ENCODE data around the gene NOP9. TPM values are rescaled to one million over a fixed set of nuclear protein-coding genes. Genes with fewer than 3 reads are reported as not detected.

The NOP9 gene
- total RNA-seq, 1 donor from 2014 or later = 17.1 TPM

DNA sequence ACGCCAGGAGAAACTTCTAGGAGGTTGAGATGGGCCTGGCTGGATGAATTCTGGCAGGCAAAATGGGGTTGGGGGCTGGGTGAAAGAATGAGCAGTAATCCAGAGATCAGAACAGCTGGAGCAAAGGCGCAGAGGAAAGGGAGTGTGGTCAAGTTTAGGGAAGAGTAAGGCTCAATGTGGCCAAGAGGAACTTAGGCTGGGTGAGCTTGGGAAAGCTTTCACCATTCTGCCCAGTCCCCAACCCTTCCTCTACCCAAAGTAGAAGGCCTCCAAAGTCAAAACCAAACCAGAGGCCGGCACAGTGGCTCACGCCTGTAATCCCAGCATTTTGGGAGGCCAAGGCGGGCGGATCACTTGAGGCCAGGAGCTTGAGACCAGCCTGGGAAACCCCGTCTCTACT is 18.0 kb upstream of the NOP9 start:
- TF ChIP-seq, protein P1, sequence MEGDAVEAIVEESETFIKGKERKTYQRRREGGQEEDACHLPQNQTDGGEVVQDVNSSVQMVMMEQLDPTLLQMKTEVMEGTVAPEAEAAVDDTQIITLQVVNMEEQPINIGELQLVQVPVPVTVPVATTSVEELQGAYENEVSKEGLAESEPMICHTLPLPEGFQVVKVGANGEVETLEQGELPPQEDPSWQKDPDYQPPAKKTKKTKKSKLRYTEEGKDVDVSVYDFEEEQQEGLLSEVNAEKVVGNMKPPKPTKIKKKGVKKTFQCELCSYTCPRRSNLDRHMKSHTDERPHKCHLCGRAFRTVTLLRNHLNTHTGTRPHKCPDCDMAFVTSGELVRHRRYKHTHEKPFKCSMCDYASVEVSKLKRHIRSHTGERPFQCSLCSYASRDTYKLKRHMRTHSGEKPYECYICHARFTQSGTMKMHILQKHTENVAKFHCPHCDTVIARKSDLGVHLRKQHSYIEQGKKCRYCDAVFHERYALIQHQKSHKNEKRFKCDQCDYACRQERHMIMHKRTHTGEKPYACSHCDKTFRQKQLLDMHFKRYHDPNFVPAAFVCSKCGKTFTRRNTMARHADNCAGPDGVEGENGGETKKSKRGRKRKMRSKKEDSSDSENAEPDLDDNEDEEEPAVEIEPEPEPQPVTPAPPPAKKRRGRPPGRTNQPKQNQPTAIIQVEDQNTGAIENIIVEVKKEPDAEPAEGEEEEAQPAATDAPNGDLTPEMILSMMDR (conservative IDR thresholded peaks at IDR 0.05; ENCODE audit: low read depth, low read length) = no peak
- no peak for DNase-seq (ENCODE audit: low read depth)
- no peak overlapping the region for H3K4me3 ChIP-seq (ENCODE audit: low read depth, low read length)

DNA sequence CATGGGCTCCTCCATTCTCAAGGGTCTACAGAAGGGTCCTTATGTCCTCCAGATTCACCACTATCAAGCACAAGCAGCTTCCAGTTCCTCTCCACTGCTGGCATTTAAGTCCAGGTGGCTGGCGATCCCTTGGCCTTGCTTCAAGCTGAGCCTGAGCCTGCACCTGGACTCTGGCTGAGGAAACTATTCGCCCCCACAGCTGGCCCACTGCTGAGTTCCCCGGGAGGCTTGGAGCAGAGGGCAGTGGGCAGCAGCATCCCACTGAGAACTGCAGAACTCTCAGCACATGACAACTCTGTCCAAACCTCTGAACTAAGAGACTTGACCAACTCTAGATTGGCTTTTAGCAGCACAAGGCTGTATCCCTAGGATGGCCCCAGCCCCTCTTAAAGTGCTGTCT is 16.9 kb upstream of the NOP9 start:
- DNase-seq (ENCODE audit: low read depth) = no peak
- TF ChIP-seq, protein P1 (conservative IDR thresholded peaks at IDR 0.05; ENCODE audit: low read depth, low read length) = no peak

DNA sequence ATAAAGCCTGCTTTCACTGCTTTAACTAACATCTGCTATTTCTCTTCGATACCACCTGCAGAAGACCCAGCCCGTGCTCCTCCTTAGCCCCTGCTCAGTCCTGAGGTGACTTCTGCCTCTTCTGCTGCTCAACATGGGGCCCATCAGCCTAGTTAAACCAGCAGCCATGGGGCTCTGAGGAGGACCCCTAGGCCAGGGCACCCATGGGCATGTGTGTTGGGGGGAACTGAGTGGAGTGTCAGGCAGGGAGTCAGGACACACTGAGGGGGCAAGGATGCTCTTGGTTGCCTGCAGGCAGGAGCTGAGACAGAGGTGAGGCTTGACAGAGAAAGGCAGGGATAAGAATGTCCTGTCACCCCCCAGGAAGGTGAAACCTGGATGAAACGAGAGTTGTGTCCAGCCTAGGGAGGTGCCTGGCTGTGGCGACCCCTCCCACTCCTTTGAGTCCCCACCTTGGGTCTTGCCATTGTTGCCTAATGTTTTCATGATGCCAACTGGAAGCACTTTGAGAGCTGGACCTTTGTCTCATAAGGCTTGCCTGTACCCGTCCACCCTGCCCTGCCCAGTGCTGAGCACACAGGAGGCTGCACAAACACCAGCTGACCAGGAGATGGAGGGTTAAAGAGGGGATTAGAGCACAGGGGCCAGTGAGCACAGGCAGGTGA is 15.7 kb upstream of the NOP9 start:
- TF ChIP-seq, protein P1 (conservative IDR thresholded peaks at IDR 0.05; ENCODE audit: low read depth, low read length) = no peak
- no peak for DNase-seq (ENCODE audit: low read depth)

More for the DNA sequence above, 16.9 kb upstream of the NOP9 start:
- no peak overlapping the region for H3K4me3 ChIP-seq (ENCODE audit: low read depth, low read length)

DNA sequence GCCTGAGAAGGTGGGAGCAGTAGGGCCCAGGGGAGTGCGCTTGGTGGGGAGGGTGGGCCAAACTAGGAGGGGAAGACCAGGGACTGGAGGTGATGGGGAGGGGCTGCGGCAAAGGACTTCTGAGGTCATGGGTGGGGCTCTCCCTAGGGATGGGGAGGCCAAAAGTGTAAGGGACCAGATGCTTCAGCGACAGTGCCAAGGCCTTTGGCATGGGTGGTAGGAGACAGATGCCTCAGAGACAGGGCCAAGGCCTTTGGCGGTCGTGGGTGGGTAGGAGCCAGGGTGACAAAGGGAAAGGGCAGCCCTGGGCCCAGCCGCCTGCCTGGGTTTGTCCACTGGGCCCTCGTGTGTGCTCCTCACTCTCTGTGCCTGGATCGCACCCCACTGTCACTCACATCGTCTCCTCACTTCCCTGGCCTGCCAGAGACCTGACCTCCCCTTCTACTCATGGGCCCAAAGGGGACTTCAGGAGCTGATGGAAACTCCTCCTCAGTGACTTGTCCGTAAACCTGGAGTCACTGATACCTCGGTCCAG is 15.1 kb upstream of the NOP9 start:
- no peak for DNase-seq (ENCODE audit: low read depth)
- TF ChIP-seq, protein P1 (conservative IDR thresholded peaks at IDR 0.05; ENCODE audit: low read depth, low read length) = no peak
- no peak overlapping the region for H3K4me3 ChIP-seq (ENCODE audit: low read depth, low read length)

More for the DNA sequence above, 15.7 kb upstream of the NOP9 start:
- H3K4me3 ChIP-seq (ENCODE audit: low read depth, low read length) = no peak overlapping the region

DNA sequence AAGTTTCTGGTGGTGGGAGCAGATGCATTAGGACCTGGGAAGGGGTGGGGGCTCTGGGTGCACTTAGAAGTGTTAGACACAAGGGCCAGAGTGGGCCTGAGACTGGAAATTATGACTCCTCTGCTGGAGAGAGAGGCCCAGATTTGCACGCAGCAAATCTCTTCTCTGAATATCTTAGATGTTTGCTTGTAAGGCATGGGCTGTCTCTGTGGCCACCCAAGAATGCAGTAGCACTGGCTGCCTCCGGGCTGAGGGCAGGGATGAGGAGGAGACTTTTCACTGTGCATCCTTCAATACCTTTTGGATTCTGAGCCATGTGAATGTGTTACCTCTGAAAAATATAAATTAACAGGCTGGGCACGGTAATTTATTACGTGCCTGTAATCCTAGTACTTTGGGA is 14.3 kb upstream of the NOP9 start:
- DNase-seq (ENCODE audit: low read depth) = no peak
- TF ChIP-seq, protein P1 (conservative IDR thresholded peaks at IDR 0.05; ENCODE audit: low read depth, low read length) = no peak

DNA sequence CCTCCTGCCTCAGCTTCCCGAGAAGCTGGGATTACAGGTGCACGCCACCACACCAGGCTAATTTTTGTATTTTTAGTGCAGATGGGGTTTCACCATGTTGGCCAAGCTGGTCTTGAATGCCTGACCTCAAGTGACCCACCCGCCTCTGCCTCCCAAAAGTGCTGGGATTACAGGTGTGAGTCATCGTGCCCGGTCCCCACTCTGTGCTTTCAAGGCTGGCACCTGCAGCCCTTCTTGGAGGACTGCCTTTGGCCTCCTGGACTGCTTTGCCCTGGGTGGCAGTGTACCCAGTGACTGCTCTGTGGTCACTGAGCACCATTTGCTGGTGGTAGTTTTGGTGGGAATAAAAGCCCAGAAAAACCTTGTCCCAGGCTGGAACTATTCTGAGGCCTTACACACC is 12.7 kb upstream of the NOP9 start:
- H3K4me3 ChIP-seq (ENCODE audit: low read depth, low read length) = no peak overlapping the region
- DNase-seq (ENCODE audit: low read depth) = no peak
- TF ChIP-seq, protein P1 (conservative IDR thresholded peaks at IDR 0.05; ENCODE audit: low read depth, low read length) = no peak

More for the DNA sequence above, 14.3 kb upstream of the NOP9 start:
- H3K4me3 ChIP-seq (ENCODE audit: low read depth, low read length) = no peak overlapping the region
